Measurements from ENCODE around the gene OSBPL3. TPM values are rescaled to one million over a fixed set of nuclear protein-coding genes. Genes with fewer than 3 reads are reported as not detected.

The OSBPL3 gene
- total RNA-seq, 1 experiment from 2014 or later: 32.8 TPM

- Histone ChIP-seq H3K4me3 (no peak overlapping the region), H3K9me3 (replicated peaks) (no peaks in the 10 kb centered on the region), H3K36me3 (no peaks in the 10 kb centered on the region), H3K27me3 (no peaks in the 10 kb centered on the region), H3K4me1 (no peaks in the 10 kb centered on the region), H3K27ac (no peak overlapping the region)
- no peak for DNase-seq
These were observed 28.5 kb downstream of the OSBPL3 start for GRCh38 chr7:24951441-24951980.

- H3K4me1 ChIP-seq: no peaks in the 10 kb centered on the region
- no peak overlapping the region for H3K27ac ChIP-seq
- no peaks in the 10 kb centered on the region for H3K27me3 ChIP-seq
- DNase-seq: no peak
- H3K9me3 ChIP-seq (replicated peaks): no peaks in the 10 kb centered on the region
- H3K36me3 ChIP-seq: no peaks in the 10 kb centered on the region
- H3K4me3 ChIP-seq: no peak overlapping the region
These were observed 30.1 kb downstream of the OSBPL3 start for GRCh38 chr7:24949884-24950283.

GRCh38 chr7:24948739-24949138 lies 31.2 kb downstream of the OSBPL3 start:
- Histone ChIP-seq H3K27ac (no peak overlapping the region), H3K4me1 (no peaks in the 10 kb centered on the region), H3K36me3 (no peaks in the 10 kb centered on the region), H3K9me3 (replicated peaks) (no peaks in the 10 kb centered on the region), H3K27me3 (no peaks in the 10 kb centered on the region), H3K4me3 (no peak overlapping the region)
- no peak for DNase-seq

- Histone ChIP-seq H3K9me3 (replicated peaks) (no peaks in the 10 kb centered on the region), H3K4me3 (no peak overlapping the region), H3K27me3 (no peaks in the 10 kb centered on the region), H3K27ac (no peak overlapping the region), H3K36me3 (no peaks in the 10 kb centered on the region), H3K4me1 (peaks cover 7% of the 10 kb centered on the region)
- DNase-seq: no peak
These were observed 33.5 kb downstream of the OSBPL3 start for GRCh38 chr7:24946467-24946866.

GRCh38 chr7:24945899-24946298 lies 34.1 kb downstream of the OSBPL3 start:
- no peaks in the 10 kb centered on the region for H3K9me3 ChIP-seq (replicated peaks)
- DNase-seq: no peak
- no peaks in the 10 kb centered on the region for H3K27me3 ChIP-seq

GRCh38 chr7:24943096-24943948 lies 36.7 kb downstream of the OSBPL3 start:
- no peak for DNase-seq
- H3K4me3 ChIP-seq: no peak overlapping the region
- H3K36me3 ChIP-seq: no peaks in the 10 kb centered on the region
- no peaks in the 10 kb centered on the region for H3K9me3 ChIP-seq (replicated peaks)
- peaks cover 7% of the 10 kb centered on the region for H3K4me1 ChIP-seq
- H3K27ac ChIP-seq: no peak overlapping the region
- H3K27me3 ChIP-seq: no peaks in the 10 kb centered on the region

More at GRCh38 chr7:24945899-24946298, 34.1 kb downstream of the OSBPL3 start:
- H3K36me3 ChIP-seq: no peaks in the 10 kb centered on the region
- no peak overlapping the region for H3K4me3 ChIP-seq
- peaks cover 7% of the 10 kb centered on the region for H3K4me1 ChIP-seq
- no peak overlapping the region for H3K27ac ChIP-seq

- Histone ChIP-seq H3K36me3 (no peaks in the 10 kb centered on the region), H3K4me1 (peaks cover 7% of the 10 kb centered on the region), H3K9me3 (replicated peaks) (peaks cover 1% of the 10 kb centered on the region; the same call in 1 of the 2 replicates), H3K27me3 (no peaks in the 10 kb centered on the region), H3K27ac (no peak overlapping the region), H3K4me3 (no peak overlapping the region)
- DNase-seq: peak; percentile 47 to 80
These were observed 37.8 kb downstream of the OSBPL3 start for GRCh38 chr7:24942226-24942625.

GRCh38 chr7:24939416-24939815 lies 40.6 kb downstream of the OSBPL3 start:
- Histone ChIP-seq H3K27ac (no peak overlapping the region), H3K4me3 (no peak overlapping the region), H3K4me1 (peaks cover 7% of the 10 kb centered on the region), H3K9me3 (replicated peaks) (peaks cover 3% of the 10 kb centered on the region; the same call in 1 of the 2 replicates), H3K36me3 (no peaks in the 10 kb centered on the region), H3K27me3 (no peaks in the 10 kb centered on the region)
- no peak for DNase-seq

GRCh38 chr7:24936121-24936824 lies 43.7 kb downstream of the OSBPL3 start:
- Histone ChIP-seq H3K36me3 (no peaks in the 10 kb centered on the region), H3K27ac (no peak overlapping the region), H3K9me3 (replicated peaks) (peaks cover 3% of the 10 kb centered on the region; the same call in 1 of the 2 replicates), H3K27me3 (no peaks in the 10 kb centered on the region), H3K4me1 (no peaks in the 10 kb centered on the region), H3K4me3 (no peak overlapping the region)
- no peak for DNase-seq

GRCh38 chr7:24933298-24933697 lies 46.7 kb downstream of the OSBPL3 start:
- no peak overlapping the region for H3K27ac ChIP-seq
- H3K4me3 ChIP-seq: no peak overlapping the region
- H3K9me3 ChIP-seq (replicated peaks): peaks cover 3% of the 10 kb centered on the region; the same call in 1 of the 2 replicates
- no peaks in the 10 kb centered on the region for H3K27me3 ChIP-seq
- no peaks in the 10 kb centered on the region for H3K36me3 ChIP-seq
- no peaks in the 10 kb centered on the region for H3K4me1 ChIP-seq
- no peak for DNase-seq

- H3K4me3 ChIP-seq: no peak overlapping the region
- no peaks in the 10 kb centered on the region for H3K27me3 ChIP-seq
- DNase-seq: no peak
- H3K4me1 ChIP-seq: no peaks in the 10 kb centered on the region
- H3K27ac ChIP-seq: no peak overlapping the region
- no peaks in the 10 kb centered on the region for H3K36me3 ChIP-seq
- H3K9me3 ChIP-seq (replicated peaks): peaks cover 3% of the 10 kb centered on the region; the same call in 1 of the 2 replicates
These were observed 47.2 kb downstream of the OSBPL3 start for GRCh38 chr7:24932815-24933214.

GRCh38 chr7:24932389-24932788 lies 47.6 kb downstream of the OSBPL3 start:
- Histone ChIP-seq H3K4me3 (no peak overlapping the region), H3K27ac (no peak overlapping the region), H3K9me3 (replicated peaks) (peaks cover 3% of the 10 kb centered on the region; the same call in 1 of the 2 replicates), H3K27me3 (no peaks in the 10 kb centered on the region), H3K4me1 (no peaks in the 10 kb centered on the region), H3K36me3 (no peaks in the 10 kb centered on the region)
- no peak for DNase-seq

GRCh38 chr7:24931844-24932243 lies 48.1 kb downstream of the OSBPL3 start:
- Histone ChIP-seq H3K9me3 (replicated peaks) (no peaks in the 10 kb centered on the region; the same call in 1 of the 2 replicates), H3K27me3 (no peaks in the 10 kb centered on the region), H3K36me3 (no peaks in the 10 kb centered on the region), H3K27ac (no peak overlapping the region), H3K4me3 (no peak overlapping the region), H3K4me1 (no peaks in the 10 kb centered on the region)
- no peak for DNase-seq

- H3K4me3 ChIP-seq: no peak overlapping the region
- no peaks in the 10 kb centered on the region; the same call in 1 of the 2 replicates for H3K9me3 ChIP-seq (replicated peaks)
- DNase-seq: no peak
- no peaks in the 10 kb centered on the region for H3K4me1 ChIP-seq
- no peak overlapping the region for H3K27ac ChIP-seq
- H3K36me3 ChIP-seq: no peaks in the 10 kb centered on the region
- H3K27me3 ChIP-seq: no peaks in the 10 kb centered on the region
These were observed 49.1 kb downstream of the OSBPL3 start for GRCh38 chr7:24930856-24931255.

All from SJCRH30 (cell line).